Superior temporal gyrus (tissue), 1 donor: ENCODE measurements around the gene TEP1.
"Not testable (repeated sequence)": the region's sequence is repeated elsewhere in the genome, so short reads cannot be mapped to it uniquely, and the experiment has no call there.

Source experiments
- DNase-seq: peaks from one replicate; pipeline ENCODE4 v3.0.0-alpha.2; 2016; ENCODE audit errors: extremely low spot score

TEP1 gene

GRCh38 chr14:20386276-20386855 lies 26.9 kb downstream of the TEP1 start:
- no peak for DNase-seq

GRCh38 chr14:20384886-20385285 lies 28.4 kb downstream of the TEP1 start:
- DNase-seq = no peak

- DNase-seq = no peak
These were observed 29.0 kb downstream of the TEP1 start for GRCh38 chr14:20384321-20384720.

GRCh38 chr14:20383636-20384035 lies 29.7 kb downstream of the TEP1 start:
- no peak for DNase-seq

- no peak for DNase-seq
These were observed 30.3 kb downstream of the TEP1 start for GRCh38 chr14:20383032-20383431.

- DNase-seq = no peak
These were observed 30.8 kb downstream of the TEP1 start for GRCh38 chr14:20382526-20382925.

GRCh38 chr14:20381341-20381740 lies 32.0 kb downstream of the TEP1 start:
- no peak for DNase-seq

GRCh38 chr14:20380681-20381080 lies 32.6 kb downstream of the TEP1 start:
- no peak for DNase-seq

GRCh38 chr14:20379743-20380142 lies 33.6 kb downstream of the TEP1 start:
- no peak for DNase-seq

- DNase-seq = no peak
These were observed 36.1 kb downstream of the TEP1 start for GRCh38 chr14:20377171-20377570.

- no peak for DNase-seq
These were observed 37.2 kb downstream of the TEP1 start for GRCh38 chr14:20376071-20376588.

GRCh38 chr14:20375471-20375870 lies 37.8 kb downstream of the TEP1 start:
- DNase-seq = no peak

GRCh38 chr14:20372796-20373195 lies 40.5 kb downstream of the TEP1 start:
- DNase-seq = no peak

- no peak for DNase-seq
These were observed 47.4 kb downstream of the TEP1 start for GRCh38 chr14:20365928-20366327.

GRCh38 chr14:20358474-20358873 lies 54.8 kb downstream of the TEP1 start:
- DNase-seq = not testable (repeated sequence)

- no peak for DNase-seq
These were observed 56.9 kb downstream of the TEP1 start for GRCh38 chr14:20356422-20356821.

GRCh38 chr14:20350860-20351259 lies 62.4 kb downstream of the TEP1 start:
- no peak for DNase-seq

- no peak for DNase-seq
These were observed 63.0 kb downstream of the TEP1 start for GRCh38 chr14:20350282-20350681.

GRCh38 chr14:20347747-20348146 lies 65.6 kb downstream of the TEP1 start:
- no peak for DNase-seq

GRCh38 chr14:20346713-20347112 lies 66.6 kb downstream of the TEP1 start:
- DNase-seq = no peak

- DNase-seq = no peak
These were observed 67.9 kb downstream of the TEP1 start for GRCh38 chr14:20345366-20345765.

GRCh38 chr14:20343862-20344220 lies 69.5 kb downstream of the TEP1 start:
- DNase-seq = peak; percentile 68

GRCh38 chr14:20343092-20343861 lies 70.0 kb downstream of the TEP1 start, which contains the start of gene PARP2:
Gene PARP2, plus strand, starts transcription at chr14:20343635. Its CDS starts 7 bp downstream, at chr14:20343642.
- peak; percentile 100 for DNase-seq
